GM19372 (cell line): ENCODE measurements around the gene FGF12.
A peak's percentile ranks its signal among the peaks of the same experiment; 100 is the strongest.

Experiments
- ATAC-seq: cut with Tn5 transposase; IDR thresholded peaks from one replicate; pipeline ENCODE4 v1.9.1; 2021; ENCODE audit warnings: mild to moderate bottlenecking, low read depth, moderate library complexity; ENCODE audit not compliant: unreplicated experiment

The FGF12 gene

GRCh38 chr3:192229866-192230265 lies 497.5 kb downstream of the FGF12 start:
- ATAC-seq: no peak

- no peak for ATAC-seq
Measured at GRCh38 chr3:192224634-192225155, 502.6 kb downstream of the FGF12 start.

GRCh38 chr3:192223815-192224214 lies 503.5 kb downstream of the FGF12 start:
- ATAC-seq: no peak

GRCh38 chr3:192220915-192221314 lies 506.4 kb downstream of the FGF12 start:
- no peak for ATAC-seq

GRCh38 chr3:192219926-192220325 lies 507.4 kb downstream of the FGF12 start:
- no peak for ATAC-seq

GRCh38 chr3:192216067-192216466 lies 511.3 kb downstream of the FGF12 start:
- ATAC-seq: no peak

- ATAC-seq: no peak
Measured at GRCh38 chr3:192212979-192213378, 514.4 kb downstream of the FGF12 start.

GRCh38 chr3:192212335-192212734 lies 515.0 kb downstream of the FGF12 start:
- ATAC-seq: no peak

GRCh38 chr3:192207651-192208050 lies 519.7 kb downstream of the FGF12 start:
- no peak for ATAC-seq

GRCh38 chr3:192207239-192207638 lies 520.1 kb downstream of the FGF12 start:
- no peak for ATAC-seq

GRCh38 chr3:192194085-192194484 lies 533.3 kb downstream of the FGF12 start:
- no peak for ATAC-seq

- ATAC-seq: peak; percentile 95
Measured at GRCh38 chr3:192188218-192188835, 539.0 kb downstream of the FGF12 start.

- no peak for ATAC-seq
Measured at GRCh38 chr3:192187485-192188051, 539.8 kb downstream of the FGF12 start.

GRCh38 chr3:192186498-192186897 lies 540.8 kb downstream of the FGF12 start:
- ATAC-seq: no peak

GRCh38 chr3:192186045-192186444 lies 541.3 kb downstream of the FGF12 start:
- no peak for ATAC-seq

GRCh38 chr3:192183109-192183508 lies 544.2 kb downstream of the FGF12 start:
- no peak for ATAC-seq

- no peak for ATAC-seq
Measured at GRCh38 chr3:192181151-192181550, 546.2 kb downstream of the FGF12 start.

GRCh38 chr3:192177383-192177782 lies 550.0 kb downstream of the FGF12 start:
- no peak for ATAC-seq

GRCh38 chr3:192174283-192174682 lies 553.1 kb downstream of the FGF12 start:
- no peak for ATAC-seq

GRCh38 chr3:192171213-192171612 lies 556.1 kb downstream of the FGF12 start:
- ATAC-seq: no peak

GRCh38 chr3:192170659-192171058 lies 556.7 kb downstream of the FGF12 start:
- no peak for ATAC-seq

GRCh38 chr3:192170031-192170430 lies 557.3 kb downstream of the FGF12 start:
- no peak for ATAC-seq
